Middle frontal gyrus (tissue), 1 donor: ENCODE data around the gene ABCA13.
"Not testable (repeated sequence)": the region's sequence is repeated elsewhere in the genome, so short reads cannot be mapped to it uniquely, and the experiment has no call there.

Experiments
- DNase-seq: peaks from one replicate; pipeline ENCODE4 v3.0.0-alpha.2; 2015; ENCODE audit warnings: low spot score; ENCODE audit errors: extremely low spot score

The ABCA13 gene

GRCh38 chr7:48171202-48171601, at the start of gene ABCA13:
Gene ABCA13, plus strand, starts transcription at chr7:48171458. Its CDS starts 26 bp downstream, at chr7:48171484.
- DNase-seq = no peak

GRCh38 chr7:48126037-48126436, 45.2 kb upstream of the ABCA13 start:
- DNase-seq = no peak

GRCh38 chr7:48130658-48131108, 40.6 kb upstream of the ABCA13 start:
- no peak for DNase-seq

GRCh38 chr7:48132792-48133191, 38.5 kb upstream of the ABCA13 start:
- DNase-seq = no peak

- DNase-seq = no peak
Measured at GRCh38 chr7:48139459-48139858, 31.8 kb upstream of the ABCA13 start.

- DNase-seq = no peak
Measured at GRCh38 chr7:48140001-48140681, 31.1 kb upstream of the ABCA13 start.

- DNase-seq = no peak
Measured at GRCh38 chr7:48141521-48141920, 29.7 kb upstream of the ABCA13 start.

GRCh38 chr7:48144291-48144768, 26.9 kb upstream of the ABCA13 start:
- DNase-seq = no peak

- DNase-seq = no peak
Measured at GRCh38 chr7:48147078-48147591, 24.1 kb upstream of the ABCA13 start.

GRCh38 chr7:48147690-48148089, 23.6 kb upstream of the ABCA13 start:
- DNase-seq = not testable (repeated sequence)

GRCh38 chr7:48148311-48148710, 22.9 kb upstream of the ABCA13 start:
- DNase-seq = no peak

- DNase-seq = no peak
Measured at GRCh38 chr7:48149058-48149457, 22.2 kb upstream of the ABCA13 start.

GRCh38 chr7:48150086-48150485, 21.2 kb upstream of the ABCA13 start:
- no peak for DNase-seq

GRCh38 chr7:48154792-48155413, 16.4 kb upstream of the ABCA13 start:
- no peak for DNase-seq

GRCh38 chr7:48158404-48158803, 12.9 kb upstream of the ABCA13 start:
- no peak for DNase-seq

GRCh38 chr7:48161407-48162125, 9.7 kb upstream of the ABCA13 start:
- no peak for DNase-seq

GRCh38 chr7:48165157-48165556, 6.1 kb upstream of the ABCA13 start:
- no peak for DNase-seq

- DNase-seq = no peak
Measured at GRCh38 chr7:48168159-48168558, 3.1 kb upstream of the ABCA13 start.

GRCh38 chr7:48170506-48170905, 752 bp upstream of the ABCA13 start:
- DNase-seq = no peak

- no peak for DNase-seq
Measured at GRCh38 chr7:48173313-48173712, 2.1 kb downstream of the ABCA13 start.

- DNase-seq = no peak
Measured at GRCh38 chr7:48173756-48174382, 2.6 kb downstream of the ABCA13 start.

- DNase-seq = no peak
Measured at GRCh38 chr7:48175019-48175418, 3.8 kb downstream of the ABCA13 start.
